Mesothelial cell of epicardium (in vitro differentiated cells): ENCODE data around the gene TRIM45. TPM values are rescaled to one million over a fixed set of nuclear protein-coding genes. Genes with fewer than 3 reads are reported as not detected.

Experiments used
- DNase-seq, 2 experiments: peaks; one replicate each; pipeline ENCODE4 v3.0.0; 2021; ENCODE audit warnings: low spot score in 2 of 2; ENCODE audit not compliant: unreplicated experiment in 2 of 2
- H3K27ac Mint-ChIP-seq: 2 replicates; pipeline ENCODE4 v1.8.0; 2021; ENCODE audit warnings: mixed read lengths
- H3K27me3 Mint-ChIP-seq: 2 replicates; pipeline ENCODE4 v1.8.0; 2021; ENCODE audit warnings: low read depth, mixed read lengths
- H3K36me3 Mint-ChIP-seq: 2 replicates; pipeline ENCODE4 v1.8.0; 2021; ENCODE audit warnings: mixed read lengths
- H3K4me1 Mint-ChIP-seq: 2 replicates; pipeline ENCODE4 v1.8.0; 2021; ENCODE audit warnings: mixed read lengths
- H3K4me3 Mint-ChIP-seq: 2 replicates; pipeline ENCODE4 v1.8.0; 2021; ENCODE audit warnings: mild to moderate bottlenecking, moderate library complexity, mixed read lengths
- H3K9me3 Mint-ChIP-seq: 2 replicates; pipeline ENCODE4 v1.8.0; 2021; ENCODE audit warnings: mixed read lengths
- total RNA-seq: library from RNA; stranded (reverse); gene quantifications from 3 replicates; pipeline ENCODE4 v1.2.1, GENCODE V29; 2021
- TF ChIP-seq, protein P1 (sequence below): fragments of 200-600 bp; sonication (generic); IDR thresholded peaks from one replicate; pipeline ENCODE4 v1.5.0; 2021; ENCODE audit warnings: antibody characterized with exemption; ENCODE audit not compliant: unreplicated experiment

Gene TRIM45
- total RNA-seq, 1 donor from 2014 or later: 40.0 TPM

- no peak overlapping the region for H3K4me3 Mint-ChIP-seq
- no peaks in the 10 kb centered on the region for H3K27me3 Mint-ChIP-seq
- H3K4me1 Mint-ChIP-seq: peaks cover 31% of the 10 kb centered on the region
- no peak for DNase-seq
- TF ChIP-seq, protein P1, sequence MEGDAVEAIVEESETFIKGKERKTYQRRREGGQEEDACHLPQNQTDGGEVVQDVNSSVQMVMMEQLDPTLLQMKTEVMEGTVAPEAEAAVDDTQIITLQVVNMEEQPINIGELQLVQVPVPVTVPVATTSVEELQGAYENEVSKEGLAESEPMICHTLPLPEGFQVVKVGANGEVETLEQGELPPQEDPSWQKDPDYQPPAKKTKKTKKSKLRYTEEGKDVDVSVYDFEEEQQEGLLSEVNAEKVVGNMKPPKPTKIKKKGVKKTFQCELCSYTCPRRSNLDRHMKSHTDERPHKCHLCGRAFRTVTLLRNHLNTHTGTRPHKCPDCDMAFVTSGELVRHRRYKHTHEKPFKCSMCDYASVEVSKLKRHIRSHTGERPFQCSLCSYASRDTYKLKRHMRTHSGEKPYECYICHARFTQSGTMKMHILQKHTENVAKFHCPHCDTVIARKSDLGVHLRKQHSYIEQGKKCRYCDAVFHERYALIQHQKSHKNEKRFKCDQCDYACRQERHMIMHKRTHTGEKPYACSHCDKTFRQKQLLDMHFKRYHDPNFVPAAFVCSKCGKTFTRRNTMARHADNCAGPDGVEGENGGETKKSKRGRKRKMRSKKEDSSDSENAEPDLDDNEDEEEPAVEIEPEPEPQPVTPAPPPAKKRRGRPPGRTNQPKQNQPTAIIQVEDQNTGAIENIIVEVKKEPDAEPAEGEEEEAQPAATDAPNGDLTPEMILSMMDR: no peak
- no peak overlapping the region for H3K27ac Mint-ChIP-seq
- H3K9me3 Mint-ChIP-seq: no peaks in the 10 kb centered on the region
- peaks cover 25% of the 10 kb centered on the region for H3K36me3 Mint-ChIP-seq
These were observed 31.6 kb downstream of the TRIM45 start for GRCh38 chr1:117089996-117090395.

- Mint-ChIP-seq H3K27ac (no peak overlapping the region), H3K4me3 (no peak overlapping the region), H3K9me3 (no peaks in the 10 kb centered on the region), H3K36me3 (peaks cover 28% of the 10 kb centered on the region), H3K4me1 (peaks cover 8% of the 10 kb centered on the region), H3K27me3 (no peaks in the 10 kb centered on the region)
- DNase-seq: no peak
- TF ChIP-seq, protein P1: no peak
These were observed 33.9 kb downstream of the TRIM45 start for GRCh38 chr1:117087686-117088085.

DNA sequence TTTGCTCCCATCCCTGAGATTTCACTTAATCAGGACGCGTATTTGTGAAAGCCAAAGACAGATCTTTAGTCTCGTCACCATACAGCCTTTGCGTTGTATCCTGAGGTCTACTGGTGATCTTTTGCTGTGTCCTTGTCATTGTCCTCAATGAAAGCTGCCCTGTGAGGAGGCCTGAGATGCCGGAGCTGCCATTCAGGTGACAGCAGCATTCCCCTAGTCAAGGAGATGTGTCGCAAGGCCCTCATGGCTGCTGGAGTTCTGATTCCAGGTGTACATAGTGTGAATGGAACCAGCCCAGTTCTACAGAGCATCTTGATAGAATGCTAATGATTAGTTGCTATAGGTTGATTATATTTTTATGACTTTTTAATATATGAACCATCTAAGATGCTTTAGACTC is 37.3 kb downstream of the TRIM45 start:
- TF ChIP-seq, protein P1: no peak
- Mint-ChIP-seq H3K9me3 (no peaks in the 10 kb centered on the region), H3K4me3 (no peak overlapping the region), H3K27ac (no peak overlapping the region), H3K4me1 (no peaks in the 10 kb centered on the region), H3K27me3 (no peaks in the 10 kb centered on the region), H3K36me3 (peaks cover 26% of the 10 kb centered on the region)
- no peak for DNase-seq

GRCh38 chr1:117079737-117080136 is 41.8 kb downstream of the TRIM45 start:
- Mint-ChIP-seq H3K36me3 (peaks cover 41% of the 10 kb centered on the region), H3K9me3 (no peaks in the 10 kb centered on the region), H3K27me3 (no peaks in the 10 kb centered on the region), H3K4me3 (no peak overlapping the region), H3K4me1 (no peaks in the 10 kb centered on the region), H3K27ac (no peak overlapping the region)
- TF ChIP-seq, protein P1: no peak
- DNase-seq: no peak

- no peak overlapping the region for H3K27ac Mint-ChIP-seq
- TF ChIP-seq, protein P1: no peak
- DNase-seq: no peak
- peaks cover 35% of the 10 kb centered on the region for H3K36me3 Mint-ChIP-seq
- H3K4me3 Mint-ChIP-seq: no peak overlapping the region
- H3K27me3 Mint-ChIP-seq: no peaks in the 10 kb centered on the region
- no peaks in the 10 kb centered on the region for H3K9me3 Mint-ChIP-seq
- H3K4me1 Mint-ChIP-seq: no peaks in the 10 kb centered on the region
These were observed 44.3 kb downstream of the TRIM45 start for GRCh38 chr1:117077267-117077666.

DNA sequence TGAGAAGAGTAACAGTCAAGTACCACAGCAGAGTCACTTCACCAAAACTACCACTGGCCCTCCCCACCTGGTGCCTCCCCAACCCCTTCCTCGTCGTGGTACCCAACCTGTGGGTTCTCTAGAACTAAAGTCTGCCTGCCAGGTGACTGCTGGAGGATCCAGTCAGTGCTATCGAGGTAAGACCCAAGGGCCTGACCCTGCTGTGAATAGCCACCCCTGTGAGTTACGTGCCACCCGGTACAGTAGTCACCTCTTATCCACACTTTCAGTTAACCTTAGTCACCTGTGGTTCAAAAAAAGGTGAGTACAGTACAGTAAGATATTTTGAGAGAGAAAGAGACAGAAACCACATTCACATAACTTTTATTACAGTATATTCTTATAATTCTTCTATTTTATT is 44.9 kb downstream of the TRIM45 start:
- DNase-seq: no peak
- H3K9me3 Mint-ChIP-seq: no peaks in the 10 kb centered on the region
- H3K4me1 Mint-ChIP-seq: no peaks in the 10 kb centered on the region
- H3K36me3 Mint-ChIP-seq: peaks cover 32% of the 10 kb centered on the region
- no peak overlapping the region for H3K27ac Mint-ChIP-seq
- H3K4me3 Mint-ChIP-seq: no peak overlapping the region
- H3K27me3 Mint-ChIP-seq: no peaks in the 10 kb centered on the region
- TF ChIP-seq, protein P1: no peak
